SK-N-SH (cell line): Measurements from ENCODE around the gene WWOX. TPM values are rescaled to one million over a fixed set of nuclear protein-coding genes. Genes with fewer than 3 reads are reported as not detected.

Experiments
- CTCF ChIA-PET: fragments of 300-600, 350-600 bp; formaldehyde crosslinking; extraction: SDS; loops from one replicate; lab custom pipeline; 2021; lab: Yijun Ruan, JAX
- POLR2A ChIA-PET: fragments of 350-600 bp; sonication (Branson Sonifier 250); formaldehyde crosslinking; extraction: SDS; loops from one replicate; lab custom pipeline; 2020; ENCODE audit warnings: antibody characterized with exemption, inconsistent platforms; lab: Yijun Ruan, JAX
- DNase-seq: peaks from one replicate; pipeline ENCODE4 v3.0.0; 2012
- H2AFZ ChIP-seq: fragments of 200-600 bp; sonication (generic); 2 replicates; pipeline ENCODE4 v1.8.1; 2016; ENCODE audit warnings: antibody characterized with exemption, mild to moderate bottlenecking, low read depth
- H3F3A ChIP-seq: fragments of 200-600 bp; sonication (generic); replicated peaks from 2 replicates; pipeline ENCODE3; 2016; ENCODE audit warnings: antibody characterized with exemption, mild to moderate bottlenecking; ENCODE audit not compliant: insufficient read depth
- H3K27ac ChIP-seq, 2 experiments: fragments of 200-500 bp in 1 of 2; fragments of 200-600 bp in 1 of 2; sonication (Bioruptor generic) in 1 of 2; sonication (generic), shearing (Covaris generic) in 1 of 2; 2 replicates each; pipeline versions ENCODE4 v1.5.1 to v1.6.1; 2014 to 2016; ENCODE audit warnings: low read depth in 2 of 2, inconsistent platforms in 1 of 2, low read length in 1 of 2, mild to moderate bottlenecking in 1 of 2, mixed read lengths in 1 of 2
- H3K27me3 ChIP-seq: fragments of 200-600 bp; sonication (generic), shearing (Covaris generic); 2 replicates; pipeline ENCODE4 v1.6.1; 2016; ENCODE audit warnings: mixed run types; ENCODE audit not compliant: insufficient read depth
- H3K36me3 ChIP-seq, 2 experiments: fragments of 200-500 bp in 1 of 2; fragments of 200-600 bp in 1 of 2; sonication (Bioruptor generic) in 1 of 2; sonication (generic) in 1 of 2; replicated peaks in 1 of 2; 2 replicates each; pipeline versions ENCODE3 to v1.5.1; 2014 to 2016; ENCODE audit warnings: low read length in 1 of 2, mild to moderate bottlenecking in 1 of 2; ENCODE audit not compliant: insufficient read depth in 2 of 2, control insufficient read depth in 1 of 2
- H3K4me1 ChIP-seq, 2 experiments: fragments of 200-500 bp in 1 of 2; fragments of 200-600 bp in 1 of 2; sonication (Bioruptor generic) in 1 of 2; sonication (generic), shearing (Covaris generic) in 1 of 2; 2 replicates each; pipeline versions ENCODE4 v1.5.1 to v1.6.1; 2014 to 2016; ENCODE audit warnings: low read depth in 1 of 2, low read length in 1 of 2, mixed run types in 1 of 2; ENCODE audit not compliant: insufficient read depth in 2 of 2, control insufficient read depth in 1 of 2
- H3K4me2 ChIP-seq: fragments of 200-600 bp; sonication (generic), shearing (Covaris generic); 2 replicates; pipeline ENCODE4 v1.6.1; 2017; ENCODE audit warnings: mixed run types
- H3K4me3 ChIP-seq, 2 experiments: fragments of 200-500 bp in 1 of 2; fragments of 200-600 bp in 1 of 2; sonication (Bioruptor generic) in 1 of 2; sonication (generic), shearing (Covaris generic) in 1 of 2; 2 replicates each; pipeline versions ENCODE4 v1.5.1 to v1.8.1; 2014 to 2016; ENCODE audit warnings: low read depth in 2 of 2, inconsistent platforms in 1 of 2, low read length in 1 of 2, mild to moderate bottlenecking in 1 of 2, mixed read lengths in 1 of 2, moderate library complexity in 1 of 2
- H3K79me2 ChIP-seq: fragments of 200-600 bp; sonication (generic); 2 replicates; pipeline ENCODE4 v1.8.1; 2017; ENCODE audit warnings: mild to moderate bottlenecking; ENCODE audit not compliant: insufficient read depth
- H3K9ac ChIP-seq: fragments of 200-600 bp; sonication (generic); 2 replicates; pipeline ENCODE4 v1.6.1; 2017; ENCODE audit warnings: mixed run types
- H3K9me2 ChIP-seq: fragments of 200-600 bp; sonication (generic); 2 replicates; pipeline ENCODE4 v1.6.1; 2017; ENCODE audit warnings: mixed run types
- H3K9me3 ChIP-seq: fragments of 200-600 bp; sonication (generic); 2 replicates; pipeline ENCODE4 v1.6.1; 2017; ENCODE audit warnings: mixed run types, mild to moderate bottlenecking, moderate library complexity
- H4K20me1 ChIP-seq: fragments of 200-600 bp; sonication (generic); 2 replicates; pipeline ENCODE4 v1.6.1; 2017; ENCODE audit warnings: mild to moderate bottlenecking, mixed run types; ENCODE audit not compliant: insufficient read depth
- CHD2 ChIP-seq: fragments of 150-350 bp; IDR thresholded peaks from 2 replicates; pipeline ENCODE4 v1.6.1; 2018; ENCODE audit warnings: low read length; ENCODE audit not compliant: partially characterized antibody
- CTCF ChIP-seq: fragments of 200-600 bp; sonication (generic); IDR thresholded peaks from 2 replicates; pipeline ENCODE4 v1.6.1; 2017; ENCODE audit warnings: antibody characterized with exemption, mild to moderate bottlenecking, moderate library complexity
- ELF1 ChIP-seq: IDR thresholded peaks from 2 replicates; pipeline ENCODE4 v1.4.0; 2012
- FOSL2 ChIP-seq: IDR thresholded peaks from 2 replicates; pipeline ENCODE4 v1.4.0; 2012; ENCODE audit warnings: low read depth, mild to moderate bottlenecking, moderate library complexity, borderline replicate concordance
- JUND ChIP-seq: IDR thresholded peaks from 2 replicates; pipeline ENCODE4 v1.4.0; 2012
- NFIC ChIP-seq: IDR thresholded peaks from 2 replicates; pipeline ENCODE4 v1.4.0; 2012; ENCODE audit warnings: borderline replicate concordance
- NRF1 ChIP-seq: IDR thresholded peaks from 2 replicates; pipeline ENCODE4 v1.6.1; 2012; ENCODE audit warnings: low read depth, mild to moderate bottlenecking, low read length
- POLR2AphosphoS5 ChIP-seq: IDR thresholded peaks from 2 replicates; pipeline ENCODE4 v1.6.1; 2012; ENCODE audit warnings: low read depth, low read length
- RAD21 ChIP-seq: IDR thresholded peaks from 2 replicates; pipeline ENCODE4 v1.6.1; 2012; ENCODE audit warnings: mild to moderate bottlenecking, low read length
- RCOR1 ChIP-seq: fragments of 150-350 bp; IDR thresholded peaks from 2 replicates; pipeline ENCODE4 v1.6.1; 2017; ENCODE audit warnings: antibody characterized with exemption, low read length
- SIN3A ChIP-seq: IDR thresholded peaks from 2 replicates; pipeline ENCODE4 v1.6.1; 2012; ENCODE audit warnings: low read depth, mild to moderate bottlenecking, low read length, moderate library complexity, borderline replicate concordance
- SMC3 ChIP-seq: IDR thresholded peaks from 2 replicates; pipeline ENCODE4 v1.6.1; 2012; ENCODE audit warnings: low read depth, low read length, improper control_type of control experiment
- TEAD4 ChIP-seq: IDR thresholded peaks from 2 replicates; pipeline ENCODE4 v1.4.0; 2012; ENCODE audit warnings: mild to moderate bottlenecking, borderline replicate concordance; ENCODE audit not compliant: insufficient read depth
- YY1 ChIP-seq: IDR thresholded peaks from 2 replicates; pipeline ENCODE4 v1.4.0; 2012; ENCODE audit warnings: low read depth, mild to moderate bottlenecking
- ZBTB33 ChIP-seq: IDR thresholded peaks from 2 replicates; pipeline ENCODE4 v1.4.0; 2012; ENCODE audit warnings: low read depth, borderline replicate concordance
- WGBS: methylation state at CpG from one replicate; pipeline ENCODE4 v1.1.6; 2017; ENCODE audit warnings: low lambda C conversion rate; 5-methylcytosine and 5-hydroxymethylcytosine counted together
- polyA plus RNA-seq, 3 experiments: library from polyadenylated mRNA; depleted of rRNA; stranded (reverse); fragments of >200 nt; gene quantifications; 2 replicates each; pipeline ENCODE4 v1.2.3, GENCODE V29; 2012
- TF ChIP-seq, protein P1 (sequence below): fragments of 150-350 bp; IDR thresholded peaks from 2 replicates; pipeline ENCODE4 v1.6.1; 2017; ENCODE audit warnings: antibody characterized with exemption, low read length, low read depth, borderline replicate concordance
- TF ChIP-seq, protein P2 (sequence below): IDR thresholded peaks from 2 replicates; pipeline ENCODE4; 2012

The WWOX gene
- polyA plus RNA-seq, 1 of the 3 experiments (the other 2 are of a cell fraction): 10.8 TPM

- no peaks in the 10 kb centered on the region for H4K20me1 ChIP-seq
- no peaks in the 10 kb centered on the region for H3K36me3 ChIP-seq
- no peaks in the 10 kb centered on the region for H3K9me3 ChIP-seq
- no peak overlapping the region for H3K27ac ChIP-seq
- no peak for TF ChIP-seq ELF1
- TF ChIP-seq SMC3: no peak
- TF ChIP-seq RCOR1: no peak
- POLR2A ChIA-PET: no interaction called here
- no peaks in the 10 kb centered on the region for H3F3A ChIP-seq
- peaks cover 0 to 3% of the 10 kb centered on the region in 2 experiments; a peak in 1 of 4 replicates for H3K4me1 ChIP-seq
- 46% methylated on average over 7 of the region's 7 CpGs for WGBS
- no peaks in the 10 kb centered on the region for H3K9me2 ChIP-seq
- no peak overlapping the region for H2AFZ ChIP-seq
- CTCF ChIA-PET: no interaction called here
- no peak overlapping the region for H3K4me3 ChIP-seq
- no peak overlapping the region for H3K9ac ChIP-seq
- no peaks in the 10 kb centered on the region for H3K79me2 ChIP-seq
- no peaks in the 10 kb centered on the region for H3K27me3 ChIP-seq
- no peak for DNase-seq
- no peak overlapping the region for H3K4me2 ChIP-seq
Measured at GRCh38 chr16:78543023-78543422, 443.6 kb downstream of the WWOX start.

- Histone ChIP-seq H3K36me3 (no peaks in the 10 kb centered on the region), H3K9me2 (no peaks in the 10 kb centered on the region), H3K9ac (no peak overlapping the region), H3K27me3 (no peaks in the 10 kb centered on the region), H3K4me1 (no peaks in the 10 kb centered on the region), H2AFZ (no peak overlapping the region), H3K4me2 (no peak overlapping the region), H3F3A (no peaks in the 10 kb centered on the region), H3K27ac (no peak overlapping the region), H4K20me1 (no peaks in the 10 kb centered on the region), H3K4me3 (no peak overlapping the region), H3K79me2 (no peaks in the 10 kb centered on the region), H3K9me3 (no peaks in the 10 kb centered on the region)
- DNase-seq: no peak
- CTCF ChIA-PET: interaction anchor here (0.6 to 1.7 kb wide), 2 partner anchors 11 to 257 kb away, joined by 3 to 6 read pairs; no protein-coding TSS in a partner anchor
- WGBS: 62% methylated on average over 6 of the region's 6 CpGs
- TF ChIP-seq TEAD4 (no peak), JUND (no peak), NFIC (no peak)
- POLR2A ChIA-PET: no interaction called here
Measured at GRCh38 chr16:78549366-78549765, 449.9 kb downstream of the WWOX start.

- Histone ChIP-seq H4K20me1 (no peaks in the 10 kb centered on the region), H2AFZ (no peak overlapping the region), H3K27me3 (no peaks in the 10 kb centered on the region), H3K9me3 (no peaks in the 10 kb centered on the region), H3K27ac (no peak overlapping the region), H3K4me2 (no peak overlapping the region), H3K4me3 (no peak overlapping the region), H3K9ac (no peak overlapping the region), H3K4me1 (no peaks in the 10 kb centered on the region), H3K79me2 (no peaks in the 10 kb centered on the region), H3K36me3 (no peaks in the 10 kb centered on the region), H3K9me2 (no peaks in the 10 kb centered on the region), H3F3A (no peaks in the 10 kb centered on the region)
- 69% methylated on average over 12 of the region's 12 CpGs for WGBS
- ChIA-PET POLR2A (no interaction called here), CTCF (interaction anchor here (1.0 kb wide), 1 partner anchor 11 kb away, joined by 3 read pairs; no protein-coding TSS in a partner anchor)
- DNase-seq: no peak
- TF ChIP-seq POLR2AphosphoS5: no peak
- no peak for TF ChIP-seq FOSL2
- no peak for TF ChIP-seq YY1
- no peak for TF ChIP-seq ZBTB33
- no peak for TF ChIP-seq CHD2
- TF ChIP-seq, protein P1, sequence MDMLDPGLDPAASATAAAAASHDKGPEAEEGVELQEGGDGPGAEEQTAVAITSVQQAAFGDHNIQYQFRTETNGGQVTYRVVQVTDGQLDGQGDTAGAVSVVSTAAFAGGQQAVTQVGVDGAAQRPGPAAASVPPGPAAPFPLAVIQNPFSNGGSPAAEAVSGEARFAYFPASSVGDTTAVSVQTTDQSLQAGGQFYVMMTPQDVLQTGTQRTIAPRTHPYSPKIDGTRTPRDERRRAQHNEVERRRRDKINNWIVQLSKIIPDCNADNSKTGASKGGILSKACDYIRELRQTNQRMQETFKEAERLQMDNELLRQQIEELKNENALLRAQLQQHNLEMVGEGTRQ: no peak
- TF ChIP-seq, protein P2, sequence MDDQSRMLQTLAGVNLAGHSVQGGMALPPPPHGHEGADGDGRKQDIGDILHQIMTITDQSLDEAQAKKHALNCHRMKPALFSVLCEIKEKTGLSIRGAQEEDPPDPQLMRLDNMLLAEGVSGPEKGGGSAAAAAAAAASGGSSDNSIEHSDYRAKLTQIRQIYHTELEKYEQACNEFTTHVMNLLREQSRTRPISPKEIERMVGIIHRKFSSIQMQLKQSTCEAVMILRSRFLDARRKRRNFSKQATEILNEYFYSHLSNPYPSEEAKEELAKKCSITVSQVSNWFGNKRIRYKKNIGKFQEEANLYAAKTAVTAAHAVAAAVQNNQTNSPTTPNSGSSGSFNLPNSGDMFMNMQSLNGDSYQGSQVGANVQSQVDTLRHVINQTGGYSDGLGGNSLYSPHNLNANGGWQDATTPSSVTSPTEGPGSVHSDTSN: no peak
- no peak for TF ChIP-seq RAD21
- no peak for TF ChIP-seq SIN3A
- no peak for TF ChIP-seq RCOR1
- no peak for TF ChIP-seq CTCF
- no peak for TF ChIP-seq NRF1
Measured at GRCh38 chr16:78551487-78552085, 452.1 kb downstream of the WWOX start.
